Sigmoid colon (tissue), 4 donors: ENCODE data around the gene PTH1R.

Experiments used
- EP300 ChIP-seq, 4 donors: sonication (generic); formaldehyde crosslinking; IDR thresholded peaks; one replicate each; pipeline ENCODE4 v1.6.1; 2017; ENCODE audit warnings: antibody characterized with exemption in 4 of 4
- TF ChIP-seq, protein P1 (sequence below), 4 experiments: fragments of 450-650 bp in 3 of 4; fragments of 200-600 bp in 1 of 4; IDR thresholded peaks; one replicate each; pipeline ENCODE4 v1.5.1; 2016 to 2019; ENCODE audit warnings: antibody characterized with exemption in 4 of 4, mild to moderate bottlenecking in 3 of 4, moderate library complexity in 2 of 4

DNA sequence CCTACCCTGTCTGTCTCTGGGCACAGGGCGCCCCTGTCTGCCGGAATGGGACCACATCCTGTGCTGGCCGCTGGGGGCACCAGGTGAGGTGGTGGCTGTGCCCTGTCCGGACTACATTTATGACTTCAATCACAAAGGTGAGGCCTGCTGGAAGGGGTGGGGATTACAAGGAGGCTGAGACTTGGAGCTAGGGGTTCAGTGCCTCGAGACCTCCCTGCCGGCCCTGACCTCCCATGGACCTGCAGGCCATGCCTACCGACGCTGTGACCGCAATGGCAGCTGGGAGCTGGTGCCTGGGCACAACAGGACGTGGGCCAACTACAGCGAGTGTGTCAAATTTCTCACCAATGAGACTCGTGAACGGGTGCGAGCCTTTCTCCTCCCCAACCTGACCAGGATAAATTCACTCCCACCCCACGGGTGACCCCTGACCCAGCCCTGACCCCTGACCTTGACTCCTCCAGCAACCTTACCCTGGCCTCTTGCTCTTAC lies 20.4 kb downstream of the PTH1R start:
- TF ChIP-seq, protein P1, sequence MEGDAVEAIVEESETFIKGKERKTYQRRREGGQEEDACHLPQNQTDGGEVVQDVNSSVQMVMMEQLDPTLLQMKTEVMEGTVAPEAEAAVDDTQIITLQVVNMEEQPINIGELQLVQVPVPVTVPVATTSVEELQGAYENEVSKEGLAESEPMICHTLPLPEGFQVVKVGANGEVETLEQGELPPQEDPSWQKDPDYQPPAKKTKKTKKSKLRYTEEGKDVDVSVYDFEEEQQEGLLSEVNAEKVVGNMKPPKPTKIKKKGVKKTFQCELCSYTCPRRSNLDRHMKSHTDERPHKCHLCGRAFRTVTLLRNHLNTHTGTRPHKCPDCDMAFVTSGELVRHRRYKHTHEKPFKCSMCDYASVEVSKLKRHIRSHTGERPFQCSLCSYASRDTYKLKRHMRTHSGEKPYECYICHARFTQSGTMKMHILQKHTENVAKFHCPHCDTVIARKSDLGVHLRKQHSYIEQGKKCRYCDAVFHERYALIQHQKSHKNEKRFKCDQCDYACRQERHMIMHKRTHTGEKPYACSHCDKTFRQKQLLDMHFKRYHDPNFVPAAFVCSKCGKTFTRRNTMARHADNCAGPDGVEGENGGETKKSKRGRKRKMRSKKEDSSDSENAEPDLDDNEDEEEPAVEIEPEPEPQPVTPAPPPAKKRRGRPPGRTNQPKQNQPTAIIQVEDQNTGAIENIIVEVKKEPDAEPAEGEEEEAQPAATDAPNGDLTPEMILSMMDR (IDR thresholded peaks at IDR 0.05): no peak
- TF ChIP-seq EP300 (IDR thresholded peaks at IDR 0.05): no peak
